HG03558 (cell line): ENCODE data around the gene WT1.

Source experiments
- ATAC-seq: cut with Tn5 transposase; IDR thresholded peaks from one replicate; pipeline ENCODE4 v1.9.1; 2021; ENCODE audit warnings: moderate number of reproducible peaks; ENCODE audit not compliant: unreplicated experiment; ENCODE audit errors: extremely low read depth

The WT1 gene

DNA sequence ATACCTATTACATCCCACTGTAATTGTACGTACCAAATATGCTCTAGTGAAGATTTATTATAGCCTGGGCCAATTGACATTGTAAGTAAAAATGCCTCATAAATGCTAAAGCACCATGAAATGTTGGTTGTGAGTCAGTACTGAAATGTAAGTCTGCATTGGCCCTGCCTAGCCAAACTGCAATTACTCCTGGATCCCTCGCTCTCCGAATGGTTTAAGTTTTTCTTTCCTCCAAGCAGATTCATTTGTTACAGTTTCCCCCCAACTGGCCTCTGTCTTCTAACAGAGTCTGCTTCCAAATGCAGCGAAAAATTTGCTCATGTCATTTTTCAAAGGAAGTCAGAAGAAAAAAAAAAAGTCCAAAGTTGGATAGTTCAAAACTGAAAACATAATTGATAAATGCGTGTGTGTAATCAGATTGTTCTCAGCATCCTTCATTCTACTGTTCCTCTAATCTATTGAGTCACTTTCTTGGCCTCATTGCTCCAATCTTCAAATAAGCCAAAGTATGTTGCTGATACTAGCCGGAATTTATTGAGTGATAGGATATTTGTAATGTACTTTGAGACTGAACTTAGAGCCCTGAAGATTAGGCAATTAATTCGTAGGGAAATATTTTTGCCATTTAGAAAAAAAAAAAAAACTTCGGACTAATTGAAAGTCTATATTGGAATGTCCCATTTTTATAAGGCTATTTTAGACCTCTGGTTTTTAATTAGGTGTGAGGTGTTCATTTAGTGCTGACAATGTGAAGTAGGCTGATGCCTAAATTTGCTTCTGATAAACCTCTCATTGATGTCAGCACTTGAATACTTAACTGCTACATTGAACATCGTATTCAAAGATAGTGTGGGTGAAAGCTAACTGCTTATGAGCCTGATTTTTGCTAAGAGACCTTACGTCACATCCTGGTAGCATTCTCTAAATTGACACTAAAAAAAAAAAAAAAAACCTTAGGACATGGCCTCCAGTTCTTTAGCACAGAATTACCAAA is 93.4 kb downstream of the WT1 start:
- ATAC-seq = no peak

DNA sequence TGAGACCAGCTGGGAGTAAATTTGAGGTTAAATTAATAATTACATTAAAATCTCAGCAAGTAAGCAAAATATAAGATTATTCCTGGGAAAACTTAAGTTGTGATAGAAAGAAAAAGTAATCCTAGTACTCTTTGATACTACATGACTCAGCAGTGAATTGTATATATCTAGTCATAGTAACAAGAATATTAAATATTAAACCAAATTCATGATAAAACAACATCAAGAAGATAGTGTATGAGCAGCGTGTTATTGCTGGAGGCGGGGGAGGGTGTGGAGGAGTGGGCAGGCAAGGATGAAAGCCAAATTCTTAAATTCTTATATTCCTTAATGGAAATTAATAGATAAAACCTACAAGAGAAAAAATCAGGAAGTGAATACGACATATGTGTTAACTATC is 95.2 kb downstream of the WT1 start:
- no peak for ATAC-seq
